NCI-H446 treated with DMSO at 0.1 percent for 48 hours (cell line): ENCODE data around the gene HTR2C.
"Not testable (repeated sequence)": the region's sequence is repeated elsewhere in the genome, so short reads cannot be mapped to it uniquely, and the experiment has no call there.

Experiments
- DNase-seq: peaks from one replicate; lab custom pipeline; 2025; lab: John Stamatoyannopoulos, UW

The HTR2C gene

DNA sequence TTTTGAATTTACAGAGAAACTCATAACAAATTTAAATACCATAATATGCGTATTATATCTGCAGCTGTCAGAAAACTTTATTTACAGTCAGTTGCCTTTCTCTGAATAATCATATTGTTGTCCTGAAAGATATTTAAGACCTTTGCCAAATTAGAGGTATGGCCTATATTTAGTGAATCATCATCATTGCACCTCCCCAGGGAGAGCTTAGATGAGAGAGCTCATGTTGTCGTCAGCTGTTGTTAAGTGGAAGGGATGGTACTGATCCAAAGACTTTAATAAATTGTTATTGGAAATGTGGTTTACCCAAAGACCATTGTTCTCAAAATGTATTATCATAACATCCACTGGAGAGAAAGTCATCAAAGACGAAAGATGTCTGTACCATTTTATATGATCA is 128.6 kb downstream of the HTR2C start:
- DNase-seq, result no peak

GRCh38 chrX:114715096-114715495 is 131.2 kb downstream of the HTR2C start:
- DNase-seq, result no peak

DNA sequence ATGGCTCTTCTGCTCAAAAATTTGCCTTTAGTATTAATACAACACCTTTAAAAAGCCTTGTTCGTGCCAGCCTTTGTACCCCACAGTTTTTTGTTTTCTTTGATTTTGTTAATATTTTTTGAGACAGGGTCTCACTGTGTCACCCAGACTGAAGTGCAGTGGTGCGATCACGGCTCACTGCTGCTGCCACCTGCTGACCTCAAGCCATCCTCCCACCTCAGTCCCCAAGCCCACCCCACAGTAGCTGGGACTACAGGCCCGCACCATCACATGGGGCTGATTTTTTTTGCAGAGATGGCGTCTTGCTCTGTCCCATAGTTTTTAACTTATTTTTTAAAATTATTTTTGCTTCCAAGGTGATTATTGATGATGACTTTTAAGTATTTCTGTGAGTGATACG is 134.0 kb downstream of the HTR2C start:
- DNase-seq, result no peak

DNA sequence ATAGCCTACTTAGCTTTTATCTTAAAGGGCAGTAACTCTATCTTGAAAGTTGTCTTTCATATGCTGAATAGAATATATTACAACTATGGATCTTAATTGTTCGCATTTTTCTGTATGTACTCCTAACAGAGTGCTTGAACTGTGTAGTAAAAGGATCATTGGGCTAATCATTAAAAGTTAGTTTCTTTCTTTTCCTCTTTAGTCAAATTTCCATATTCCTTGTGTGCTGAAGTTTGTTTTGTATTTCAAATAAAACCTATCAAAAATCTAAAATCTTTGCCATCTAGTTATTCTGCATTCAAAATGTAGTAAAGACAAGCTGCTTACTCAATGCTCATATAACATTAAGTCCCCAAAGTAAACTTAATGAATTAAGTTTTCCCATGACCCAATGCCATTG is 182.7 kb downstream of the HTR2C start:
- no peak for DNase-seq

- DNase-seq, result no peak
Measured at GRCh38 chrX:114774691-114775090, 190.8 kb downstream of the HTR2C start.

DNA sequence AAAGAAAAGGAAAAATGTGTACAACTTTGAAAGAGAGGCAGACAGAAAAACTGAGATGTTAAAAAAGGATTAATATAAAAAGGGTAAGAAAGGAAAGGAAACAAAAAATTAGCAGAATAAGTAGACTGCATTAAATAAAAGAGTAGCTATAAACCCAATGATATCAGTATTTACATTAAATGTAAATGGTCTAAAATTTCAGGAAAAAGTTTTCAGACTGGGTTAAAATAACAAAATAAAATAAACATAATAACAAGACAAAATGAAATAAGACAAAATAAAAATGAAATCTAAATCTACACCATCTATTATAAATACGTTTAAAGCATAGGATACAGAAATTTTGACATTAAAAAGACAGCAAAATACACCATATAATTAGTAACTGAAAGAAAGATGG is 199.0 kb downstream of the HTR2C start:
- no peak for DNase-seq

DNA sequence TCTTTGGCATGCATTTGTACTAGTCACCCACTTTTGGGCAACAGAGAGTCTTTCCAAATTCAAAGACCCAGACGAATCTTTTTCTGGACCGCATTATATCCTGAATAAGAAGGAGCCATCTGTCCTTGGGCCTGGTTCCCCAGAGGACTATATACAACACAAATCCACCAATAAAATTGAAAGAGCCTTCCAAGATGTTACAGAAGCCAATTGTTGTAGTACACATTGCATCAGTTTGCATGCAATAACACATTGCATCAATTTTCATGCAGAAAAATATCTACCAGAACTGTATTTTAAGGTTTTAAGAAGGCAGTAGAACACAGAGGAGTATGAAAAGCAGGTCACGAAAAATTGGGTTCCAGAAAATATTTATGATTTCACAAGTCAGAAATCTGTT is 203.2 kb downstream of the HTR2C start:
- DNase-seq, result no peak

DNA sequence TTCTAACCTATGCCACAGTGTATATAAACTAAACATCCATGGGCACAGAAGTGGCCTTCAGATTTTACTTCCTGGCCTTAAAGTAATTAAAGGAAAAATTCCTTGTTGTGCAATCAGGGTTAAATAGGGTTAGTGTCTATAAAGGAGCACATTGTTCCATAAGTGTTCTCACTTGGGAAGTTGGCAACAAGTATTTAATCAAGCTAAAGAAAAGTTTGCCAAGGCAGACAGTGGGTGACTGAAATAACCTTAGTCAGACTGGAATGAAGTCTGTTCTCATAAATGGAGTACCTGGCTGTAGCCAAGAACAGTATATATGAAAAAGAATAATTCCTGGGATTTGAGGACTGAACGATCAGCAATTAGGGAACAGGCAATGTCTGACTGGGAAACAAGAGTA is 213.6 kb downstream of the HTR2C start:
- no peak for DNase-seq

- no peak for DNase-seq
Measured at GRCh38 chrX:114798907-114799306, 215.0 kb downstream of the HTR2C start.

GRCh38 chrX:114800719-114801118 is 216.8 kb downstream of the HTR2C start:
- DNase-seq, result no peak

- DNase-seq, result no peak
Measured at GRCh38 chrX:114819509-114819908, 235.6 kb downstream of the HTR2C start.

- DNase-seq, result no peak
Measured at GRCh38 chrX:114841051-114841450, 257.2 kb downstream of the HTR2C start.

GRCh38 chrX:114842181-114842580 is 258.3 kb downstream of the HTR2C start:
- no peak for DNase-seq

DNA sequence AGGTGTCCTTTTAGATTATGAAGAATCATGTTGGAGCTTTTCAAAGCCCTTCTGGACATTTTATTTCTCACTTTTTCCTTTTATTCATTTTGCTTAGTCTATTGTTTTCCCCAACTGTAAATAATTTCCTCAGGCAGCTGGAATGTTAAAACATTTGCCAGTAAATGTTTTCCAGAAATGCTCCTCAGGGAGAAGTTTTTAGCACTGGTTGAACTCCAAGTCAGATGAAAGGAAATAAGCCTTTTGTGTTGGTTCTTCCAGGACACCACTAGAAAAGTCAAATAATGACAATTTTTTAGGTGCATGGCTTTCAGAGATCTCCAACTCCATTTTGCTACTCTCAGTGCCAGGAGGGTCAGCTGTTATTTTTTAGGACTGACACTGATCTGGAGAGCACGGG is 305.6 kb downstream of the HTR2C start:
- DNase-seq, result no peak

DNA sequence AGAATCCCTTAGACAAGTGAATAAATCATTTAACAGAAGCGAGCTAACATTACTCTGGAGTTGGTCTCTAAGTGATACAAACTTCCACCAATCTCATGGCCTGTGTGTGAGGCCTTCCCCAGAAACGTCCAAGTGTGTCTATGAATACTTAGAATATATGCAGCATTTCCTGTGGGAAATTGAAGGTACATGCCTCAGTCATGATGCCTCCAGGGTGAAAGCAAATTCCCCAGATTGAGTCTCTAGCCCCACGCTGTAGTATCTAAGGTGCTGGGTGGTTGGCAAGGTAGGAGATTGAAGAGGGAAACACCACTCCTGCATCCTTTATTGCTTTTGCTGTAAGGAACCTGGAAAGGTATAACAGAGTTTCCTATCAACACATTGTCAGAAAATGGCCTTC is 319.7 kb downstream of the HTR2C start:
- DNase-seq, result no peak

DNA sequence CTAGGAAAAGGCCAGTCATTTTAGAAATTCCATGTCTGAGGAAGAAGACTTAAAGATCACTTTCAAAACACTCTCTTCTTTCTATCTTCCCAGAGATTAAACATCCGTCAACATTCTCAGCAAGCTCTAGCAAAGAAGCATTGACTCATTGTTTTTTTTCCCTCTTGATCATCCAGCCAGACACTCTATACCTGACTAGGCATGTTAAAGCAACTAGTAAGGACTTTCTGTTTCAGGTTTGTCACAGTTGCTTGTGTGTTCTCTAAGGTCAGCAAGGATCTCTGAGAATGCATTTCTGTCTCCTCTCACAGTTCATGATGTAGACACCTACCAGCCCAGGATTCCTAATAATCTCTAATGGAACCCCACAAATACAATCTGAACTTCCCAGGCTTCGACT is 321.4 kb downstream of the HTR2C start:
- DNase-seq, result no peak

GRCh38 chrX:114906984-114907510 is 323.2 kb downstream of the HTR2C start:
- no peak for DNase-seq

- DNase-seq, result no peak
Measured at GRCh38 chrX:114924423-114924822, 340.5 kb downstream of the HTR2C start.

GRCh38 chrX:114924856-114925255 is 341.0 kb downstream of the HTR2C start:
- no peak for DNase-seq

- DNase-seq, result no peak
Measured at GRCh38 chrX:114930227-114930626, 346.3 kb downstream of the HTR2C start.

DNA sequence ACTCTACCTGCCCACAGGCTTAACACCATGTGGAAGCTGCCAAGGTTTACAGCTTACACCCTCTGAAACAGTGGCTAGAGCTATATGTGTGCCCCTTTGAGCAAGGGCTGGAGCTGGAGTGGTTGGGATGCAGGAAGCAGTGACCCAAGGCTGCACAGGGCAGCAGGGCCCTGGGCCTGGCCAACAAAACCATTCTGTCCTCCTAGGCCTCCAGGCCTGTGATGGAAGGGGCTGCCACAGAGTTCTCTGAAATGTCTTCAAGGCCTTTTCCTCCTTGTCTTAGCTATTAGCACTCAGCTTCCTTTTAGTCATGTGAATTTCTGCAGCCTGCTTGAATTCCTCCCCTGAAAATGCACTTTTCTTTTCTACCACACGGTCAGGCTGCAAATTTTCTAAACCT is 348.7 kb downstream of the HTR2C start:
- no peak for DNase-seq

DNA sequence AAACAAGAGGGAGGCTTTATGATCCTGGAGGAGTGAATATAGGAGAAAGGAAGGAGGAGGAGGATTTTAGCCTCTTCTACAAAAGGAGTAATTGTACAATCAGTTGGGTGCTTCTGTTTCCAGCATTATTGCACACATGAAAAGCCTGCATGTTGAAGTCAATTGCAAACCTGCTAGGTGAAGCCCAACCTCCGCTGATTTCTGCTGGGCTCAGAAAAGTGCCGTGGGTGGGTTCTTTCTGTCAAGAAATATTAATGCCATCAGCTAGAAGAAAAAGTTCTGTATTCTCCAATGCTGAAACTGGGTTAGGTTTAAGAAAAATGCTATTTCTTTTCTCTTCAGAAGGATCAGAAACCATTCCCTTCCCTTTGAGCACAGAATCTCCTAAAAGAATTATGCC is 349.4 kb downstream of the HTR2C start:
- DNase-seq, result not testable (repeated sequence)

DNA sequence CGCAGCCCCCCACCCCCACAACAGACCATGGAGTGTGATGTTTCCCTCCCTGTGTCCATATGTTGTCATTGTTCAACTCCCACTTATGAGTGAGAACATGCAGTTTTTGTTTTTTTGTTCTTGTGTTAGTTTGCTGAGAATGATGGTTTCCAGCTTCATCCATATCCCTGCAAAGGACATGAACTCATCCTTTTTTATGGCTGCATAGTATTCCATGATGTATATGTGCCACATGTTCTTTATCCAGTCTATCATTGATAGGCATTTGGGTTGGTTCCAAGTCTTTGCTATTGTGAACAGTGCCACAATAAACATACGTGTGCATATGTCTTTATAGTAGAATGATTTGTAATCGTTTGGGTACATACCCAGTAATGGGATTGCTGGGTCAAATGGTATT is 353.2 kb downstream of the HTR2C start:
- not testable (repeated sequence) for DNase-seq

- no peak for DNase-seq
Measured at GRCh38 chrX:114952696-114953095, 368.8 kb downstream of the HTR2C start.
